ENCODE measurements around the gene TRAF3IP3.

The TRAF3IP3 gene

GRCh38 chr1:209802117-209802779 is 46.4 kb downstream of the TRAF3IP3 start:
- no peak for DNase-seq (ENCODE audit: low read depth)

- DNase-seq (ENCODE audit: low read depth): no peak
These were observed 46.9 kb downstream of the TRAF3IP3 start for GRCh38 chr1:209802780-209803152.

GRCh38 chr1:209803568-209803967 is 47.7 kb downstream of the TRAF3IP3 start:
- DNase-seq (ENCODE audit: low read depth): no peak

DNA sequence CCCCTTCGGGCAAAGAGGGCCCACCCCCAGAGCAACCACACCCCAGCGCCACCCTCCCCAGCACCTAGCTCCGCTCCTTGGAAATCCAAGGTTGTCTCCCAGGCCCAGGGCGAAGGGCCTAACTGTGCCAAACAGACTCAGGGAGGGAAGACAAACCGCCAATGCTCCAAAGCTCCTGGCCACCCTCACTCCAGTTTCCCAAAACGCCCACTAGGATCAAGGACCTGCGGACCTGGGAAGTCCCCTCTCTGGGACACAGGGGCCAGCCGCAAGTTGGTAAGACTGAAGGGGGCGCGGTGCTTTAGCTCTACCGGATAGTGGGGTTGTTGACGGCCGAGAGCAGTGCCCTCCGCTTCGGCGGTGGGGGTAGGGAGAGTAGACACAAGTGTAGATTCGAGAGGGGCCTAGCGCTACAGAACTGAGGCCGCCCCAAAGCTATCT is 49.5 kb downstream of the TRAF3IP3 start:
- DNase-seq (ENCODE audit: low read depth): no peak

- peak; percentile 51 for DNase-seq (ENCODE audit: low read depth)
These were observed 50.3 kb downstream of the TRAF3IP3 start, which contains the start of gene IRF6 for GRCh38 chr1:209805875-209806760. Gene IRF6, minus strand, starts transcription at chr1:209806142. Its CDS starts 4,729 bp downstream, at chr1:209801413.

DNA sequence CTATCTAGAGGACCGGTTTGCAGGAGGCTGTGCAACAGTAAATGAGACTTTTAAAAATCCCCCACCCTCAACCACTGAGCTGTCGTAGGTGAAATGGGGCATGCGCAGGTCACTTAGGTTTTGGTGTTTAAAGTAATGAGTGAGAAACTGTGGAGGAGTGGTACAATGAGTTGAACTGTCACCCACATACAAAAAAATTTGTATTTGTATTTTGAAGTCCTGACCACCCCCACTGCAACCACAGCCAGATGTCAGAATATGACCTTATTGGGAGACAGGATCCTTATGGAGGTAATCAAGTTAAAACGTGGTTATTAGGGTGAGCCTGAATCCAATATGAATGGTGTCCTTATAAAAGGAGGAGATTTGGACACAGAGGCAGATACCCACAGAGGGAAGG is 51.7 kb downstream of the TRAF3IP3 start:
- no peak for DNase-seq (ENCODE audit: low read depth)

DNA sequence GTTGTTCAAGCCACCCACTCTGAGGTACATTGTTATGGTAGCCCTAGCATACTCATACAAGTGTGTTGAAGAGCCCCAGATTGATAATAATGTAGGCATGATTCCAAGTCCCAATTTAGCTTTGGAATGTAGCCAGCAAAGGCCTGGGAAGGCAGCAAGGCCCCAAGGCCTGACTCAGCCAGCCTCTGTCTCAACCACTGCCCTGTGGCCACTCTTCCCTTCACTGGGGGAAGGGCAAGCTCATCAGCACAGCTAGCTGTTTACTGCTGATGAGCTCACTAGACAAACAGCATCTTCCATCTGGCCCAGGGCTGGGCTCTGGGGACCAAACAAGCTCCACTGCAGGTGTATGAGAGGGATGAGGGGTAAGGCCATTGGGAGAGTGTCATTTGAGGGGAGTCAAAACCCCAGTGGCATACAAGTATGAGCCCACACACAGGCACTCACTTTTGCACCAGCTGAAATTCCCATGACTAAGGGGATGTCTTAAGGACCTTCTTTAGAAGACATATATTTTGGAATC is 52.3 kb downstream of the TRAF3IP3 start:
- peak; percentile 74 for DNase-seq (ENCODE audit: low read depth)

GRCh38 chr1:209809611-209810010 is 53.8 kb downstream of the TRAF3IP3 start:
- DNase-seq (ENCODE audit: low read depth): no peak

- DNase-seq (ENCODE audit: low read depth): no peak
These were observed 54.9 kb downstream of the TRAF3IP3 start for GRCh38 chr1:209810783-209811182.

GRCh38 chr1:209813902-209814301 is 58.0 kb downstream of the TRAF3IP3 start:
- DNase-seq (ENCODE audit: low read depth): no peak

DNA sequence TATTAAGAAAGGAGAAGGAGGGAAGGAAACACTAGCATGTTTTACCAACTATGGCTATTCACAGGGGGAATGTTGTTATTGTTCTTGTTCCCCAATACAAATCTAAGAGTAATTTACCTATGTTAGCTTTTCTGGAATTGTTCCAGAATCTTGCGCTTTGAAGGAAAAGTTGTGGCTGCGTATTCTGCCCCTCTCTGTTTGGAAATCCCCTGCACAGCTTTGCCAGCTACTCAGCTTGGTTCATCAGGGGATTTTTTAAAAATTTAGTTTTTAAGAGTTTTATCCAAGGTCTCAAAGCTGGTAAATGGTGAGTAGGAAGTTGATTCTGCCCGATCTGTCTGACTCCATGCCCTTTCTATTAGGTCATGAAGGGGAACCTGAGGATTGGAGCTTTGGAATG is 59.6 kb downstream of the TRAF3IP3 start:
- DNase-seq (ENCODE audit: low read depth): no peak

DNA sequence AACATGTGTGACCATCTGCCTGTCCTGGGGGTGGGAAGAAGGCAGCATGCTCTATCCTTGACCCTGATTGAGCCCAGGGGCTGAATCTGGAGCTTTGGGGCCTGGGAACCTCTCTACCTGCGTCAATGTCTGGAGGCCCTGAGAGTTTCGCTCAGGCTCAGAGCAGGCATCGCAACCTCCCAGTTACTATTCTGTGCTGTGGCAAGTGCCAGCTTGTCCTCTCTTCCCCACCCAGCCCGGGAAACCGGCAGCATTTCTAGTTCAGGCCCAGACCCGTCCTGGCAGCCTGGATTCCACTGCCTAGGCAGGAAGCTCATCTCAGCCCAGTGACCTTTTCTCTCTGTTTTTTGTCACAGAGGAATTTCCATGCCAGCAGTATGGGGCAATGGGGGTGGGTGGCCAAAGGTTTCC is 60.1 kb downstream of the TRAF3IP3 start:
- no peak for DNase-seq (ENCODE audit: low read depth)

DNA sequence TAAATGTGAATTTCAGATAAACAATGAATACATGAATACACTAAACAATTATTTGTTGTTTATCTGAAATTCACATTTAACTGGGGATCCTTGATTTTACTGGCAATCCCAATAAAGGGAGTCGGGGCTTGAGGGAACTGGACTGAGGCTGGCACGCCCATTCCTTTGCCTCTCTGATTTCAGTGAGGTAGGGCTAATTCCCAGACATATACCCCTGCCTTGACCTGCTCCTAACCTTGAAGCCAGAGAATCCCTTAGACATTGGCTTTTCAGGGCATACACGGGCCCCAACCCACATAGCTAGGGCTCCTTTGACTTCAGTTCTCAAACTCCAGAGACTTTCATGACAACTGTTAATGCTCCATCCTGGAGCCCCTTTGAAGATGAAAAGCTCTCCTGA is 61.1 kb downstream of the TRAF3IP3 start:
- no peak for DNase-seq (ENCODE audit: low read depth)

DNA sequence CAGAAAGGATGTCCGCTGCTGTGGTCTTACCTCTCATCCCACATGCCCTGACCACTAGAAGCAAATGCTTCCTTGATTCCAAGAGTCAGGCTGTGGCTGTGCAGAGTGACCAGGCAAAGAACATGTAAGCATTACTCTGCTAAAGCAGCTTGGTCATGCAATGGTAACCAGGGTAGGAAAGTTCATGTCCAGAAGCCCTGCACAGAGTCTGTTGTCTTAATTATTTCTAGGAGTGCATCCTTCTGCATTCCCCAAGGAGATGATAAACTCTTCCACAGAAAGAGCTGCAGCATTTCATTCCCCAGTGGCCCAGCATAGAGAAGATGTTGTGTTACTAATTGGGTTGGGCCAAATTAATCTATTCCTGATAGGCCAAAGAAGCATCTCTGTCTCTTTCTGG is 61.8 kb downstream of the TRAF3IP3 start:
- no peak for DNase-seq (ENCODE audit: low read depth)

DNA sequence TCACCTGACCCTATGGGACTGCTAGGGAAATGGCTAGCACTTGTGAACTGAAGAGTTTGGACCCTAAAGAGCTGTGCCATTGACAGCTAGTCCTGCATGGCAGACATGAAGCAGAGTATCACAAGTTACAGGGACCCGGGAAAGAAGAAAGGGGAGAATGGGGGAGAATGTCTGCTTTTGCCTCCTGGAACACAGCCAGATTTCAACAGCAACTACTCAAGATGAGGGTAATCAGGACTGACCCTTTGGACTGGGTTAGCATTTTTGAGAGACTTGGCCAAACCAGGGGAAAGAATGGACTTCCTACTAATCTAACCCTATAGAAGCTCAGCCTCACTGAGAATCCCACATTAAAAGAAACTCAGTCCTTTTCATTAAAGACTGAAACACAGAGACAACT is 63.2 kb downstream of the TRAF3IP3 start:
- no peak for DNase-seq (ENCODE audit: low read depth)

- no peak for DNase-seq (ENCODE audit: low read depth)
These were observed 65.1 kb downstream of the TRAF3IP3 start for GRCh38 chr1:209820986-209821385.

DNA sequence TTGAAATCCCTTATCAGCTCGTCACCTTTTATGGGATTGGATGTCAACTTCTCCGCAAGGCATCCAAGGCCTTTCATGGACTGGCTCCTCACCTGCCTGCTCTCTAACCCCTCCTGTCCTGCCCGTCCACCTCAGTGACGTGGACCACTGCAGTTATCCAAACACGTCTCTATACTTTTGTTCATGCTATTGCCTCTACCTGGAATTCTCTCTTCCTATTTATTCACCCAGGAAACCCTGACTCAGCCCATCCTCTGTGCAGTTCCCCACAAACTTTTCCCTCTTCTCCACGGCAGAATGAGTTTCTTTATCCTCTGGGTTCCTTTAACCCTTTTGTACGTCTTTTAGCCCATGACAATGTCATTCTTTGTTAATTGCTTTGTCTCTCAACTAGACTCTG is 66.9 kb downstream of the TRAF3IP3 start:
- no peak for DNase-seq (ENCODE audit: low read depth)

DNA sequence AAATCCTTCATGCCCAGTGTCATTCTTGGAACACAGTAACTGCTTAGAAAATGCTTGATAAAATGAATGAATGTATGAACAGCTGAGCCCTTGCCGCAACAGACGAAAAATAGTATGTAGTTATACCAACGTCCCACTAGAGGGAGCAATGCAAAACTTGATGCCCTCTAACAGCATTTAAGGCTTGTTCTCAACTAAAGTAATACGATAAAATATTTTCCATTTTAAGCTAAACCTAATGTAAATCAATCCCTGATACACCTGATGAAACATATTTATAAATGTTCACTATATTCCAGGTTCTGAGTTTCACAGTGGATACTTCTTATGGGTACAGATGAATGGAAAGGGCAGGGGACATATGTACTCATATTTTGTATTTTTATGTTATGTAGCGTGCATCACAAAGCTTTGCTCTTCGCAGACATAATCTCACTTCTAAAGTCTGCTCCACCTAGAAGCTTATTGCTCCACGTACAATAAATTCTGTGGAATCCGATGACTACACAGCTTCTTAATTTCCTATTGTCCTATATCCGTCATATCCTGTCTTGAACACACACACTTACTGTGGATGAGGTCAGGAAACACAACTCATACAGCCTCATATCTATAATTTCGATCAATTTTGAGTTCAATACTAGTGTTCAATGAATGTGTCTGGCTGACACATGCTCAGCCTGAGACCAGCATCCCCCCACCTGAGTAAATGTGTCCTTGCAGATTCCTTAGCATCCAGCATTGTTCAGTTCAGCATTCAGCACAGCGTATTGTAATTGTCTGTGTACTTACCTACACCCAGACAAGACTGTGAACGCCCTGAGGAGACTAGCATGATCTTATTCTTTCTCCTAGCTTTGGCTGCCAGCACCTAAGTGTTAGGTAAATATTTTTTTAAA is 67.5 kb downstream of the TRAF3IP3 start:
- DNase-seq (ENCODE audit: low read depth): peak; percentile 61

GRCh38 chr1:209825591-209826434 is 70.0 kb downstream of the TRAF3IP3 start:
- DNase-seq (ENCODE audit: low read depth): no peak

DNA sequence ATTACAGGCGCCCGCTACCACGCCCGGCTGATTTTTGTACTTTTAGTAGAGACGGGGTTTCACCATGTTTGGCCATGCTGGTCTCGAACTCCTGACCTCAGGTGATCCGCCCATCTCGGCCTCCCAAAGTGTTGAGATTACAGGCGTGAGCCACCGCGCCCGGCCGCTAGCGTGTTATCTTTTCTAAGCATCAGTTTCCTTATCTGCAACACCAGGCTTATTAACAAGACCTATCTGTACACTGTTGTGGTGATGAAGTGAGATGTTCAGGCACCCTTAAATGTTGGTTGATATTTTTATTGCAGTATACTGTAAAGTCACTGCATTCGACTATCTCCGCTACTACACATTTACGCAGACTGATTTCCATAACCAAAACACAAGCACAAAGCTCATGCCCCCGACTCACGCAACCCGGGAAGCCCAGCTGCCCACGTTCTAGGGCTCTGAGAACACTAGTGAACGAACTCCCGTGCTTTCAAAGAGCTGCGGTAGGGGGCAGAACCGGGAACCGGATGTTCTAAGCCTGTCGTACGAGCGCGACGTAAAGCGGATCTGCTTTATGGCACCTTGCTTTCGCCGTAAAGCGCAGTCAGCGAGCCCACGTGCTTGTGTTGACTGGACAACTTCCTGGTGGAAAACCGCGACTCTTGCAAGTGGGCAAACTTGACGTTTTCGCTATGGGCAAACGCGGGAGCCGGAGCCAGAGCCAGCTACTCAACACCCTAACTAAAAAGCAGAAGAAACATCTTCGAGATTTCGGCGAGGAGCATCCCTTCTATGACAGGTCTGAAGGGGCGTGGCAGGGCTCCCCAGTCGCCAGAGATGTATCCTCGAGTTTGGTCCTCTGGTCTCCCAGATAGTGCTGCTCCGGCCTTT is 71.8 kb downstream of the TRAF3IP3 start, which contains the start of gene UTP25:
Gene UTP25 (plus strand): TSS at position 589 of the 879 bp plus-strand sequence. CDS start 92 bp downstream, at position 681.
- peak; percentile 93 for DNase-seq (ENCODE audit: low read depth)

Measured in fibroblast of the conjunctiva (primary cell).